GM10266 (cell line): ENCODE measurements around the gene CDO1.

Source experiments
- DNase-seq: peaks from one replicate; pipeline ENCODE4 v3.0.0; 2012; ENCODE audit errors: extremely low spot score
- TF ChIP-seq, protein P1 (sequence below): IDR thresholded peaks from 2 replicates; pipeline ENCODE4 v1.5.1; 2012; ENCODE audit warnings: mild to moderate bottlenecking, low read depth; ENCODE audit not compliant: control insufficient read depth, insufficient read depth; ENCODE audit errors: missing control alignments

CDO1 gene

DNA sequence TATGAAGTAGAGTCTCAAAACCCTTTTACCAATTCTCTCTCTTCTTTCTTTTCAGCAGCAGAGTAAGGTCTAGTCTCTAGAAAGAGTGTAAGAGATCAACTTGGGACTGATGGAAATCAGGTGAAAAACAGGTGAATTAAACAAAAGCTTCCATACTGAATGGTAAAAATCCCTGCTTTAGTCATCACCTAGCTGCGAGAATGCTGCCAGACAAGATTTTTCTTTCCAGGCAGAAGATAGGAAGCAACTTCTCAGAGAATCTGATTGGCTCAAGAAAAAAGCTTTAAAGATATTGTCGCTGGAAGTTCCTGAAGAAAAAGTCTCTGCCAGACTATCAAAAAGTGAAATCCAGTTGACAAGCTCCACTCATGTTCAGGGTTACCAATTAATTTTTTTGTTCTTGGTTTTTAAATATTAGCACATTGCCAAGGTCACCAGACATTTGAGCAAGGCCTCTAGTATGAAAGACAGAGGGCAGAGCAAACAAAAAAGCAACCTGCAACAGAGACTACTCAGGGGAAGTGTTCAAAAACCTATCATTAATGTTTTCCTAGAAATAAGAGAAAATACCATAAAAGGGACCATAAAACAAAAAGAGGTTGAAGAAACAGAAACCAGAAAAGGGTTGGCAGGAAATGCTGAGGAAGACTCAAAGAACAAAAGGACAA, 9.3 kb downstream of the CDO1 start:
- TF ChIP-seq, protein P1, sequence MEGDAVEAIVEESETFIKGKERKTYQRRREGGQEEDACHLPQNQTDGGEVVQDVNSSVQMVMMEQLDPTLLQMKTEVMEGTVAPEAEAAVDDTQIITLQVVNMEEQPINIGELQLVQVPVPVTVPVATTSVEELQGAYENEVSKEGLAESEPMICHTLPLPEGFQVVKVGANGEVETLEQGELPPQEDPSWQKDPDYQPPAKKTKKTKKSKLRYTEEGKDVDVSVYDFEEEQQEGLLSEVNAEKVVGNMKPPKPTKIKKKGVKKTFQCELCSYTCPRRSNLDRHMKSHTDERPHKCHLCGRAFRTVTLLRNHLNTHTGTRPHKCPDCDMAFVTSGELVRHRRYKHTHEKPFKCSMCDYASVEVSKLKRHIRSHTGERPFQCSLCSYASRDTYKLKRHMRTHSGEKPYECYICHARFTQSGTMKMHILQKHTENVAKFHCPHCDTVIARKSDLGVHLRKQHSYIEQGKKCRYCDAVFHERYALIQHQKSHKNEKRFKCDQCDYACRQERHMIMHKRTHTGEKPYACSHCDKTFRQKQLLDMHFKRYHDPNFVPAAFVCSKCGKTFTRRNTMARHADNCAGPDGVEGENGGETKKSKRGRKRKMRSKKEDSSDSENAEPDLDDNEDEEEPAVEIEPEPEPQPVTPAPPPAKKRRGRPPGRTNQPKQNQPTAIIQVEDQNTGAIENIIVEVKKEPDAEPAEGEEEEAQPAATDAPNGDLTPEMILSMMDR: no peak
- no peak for DNase-seq

DNA sequence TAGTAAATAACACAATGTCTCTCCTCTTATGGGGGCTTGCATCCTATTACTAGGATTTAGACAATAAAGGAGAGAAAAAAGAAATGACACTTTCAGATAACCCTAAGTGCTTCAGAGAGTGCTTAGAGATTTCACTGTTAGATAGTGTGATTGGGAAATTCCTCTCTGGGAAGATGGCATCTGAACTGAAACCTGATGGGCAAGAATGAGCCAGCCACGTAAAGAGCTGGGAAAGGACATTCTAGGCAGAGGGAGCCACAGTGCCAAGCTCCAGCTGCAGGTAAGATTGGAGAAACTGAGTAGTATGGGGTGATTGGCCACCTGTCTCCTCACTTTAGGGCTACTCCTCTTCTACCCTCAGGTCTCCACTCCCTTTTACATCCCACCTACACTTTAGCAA, 14.5 kb downstream of the CDO1 start:
- TF ChIP-seq, protein P1: no peak
- no peak for DNase-seq

DNA sequence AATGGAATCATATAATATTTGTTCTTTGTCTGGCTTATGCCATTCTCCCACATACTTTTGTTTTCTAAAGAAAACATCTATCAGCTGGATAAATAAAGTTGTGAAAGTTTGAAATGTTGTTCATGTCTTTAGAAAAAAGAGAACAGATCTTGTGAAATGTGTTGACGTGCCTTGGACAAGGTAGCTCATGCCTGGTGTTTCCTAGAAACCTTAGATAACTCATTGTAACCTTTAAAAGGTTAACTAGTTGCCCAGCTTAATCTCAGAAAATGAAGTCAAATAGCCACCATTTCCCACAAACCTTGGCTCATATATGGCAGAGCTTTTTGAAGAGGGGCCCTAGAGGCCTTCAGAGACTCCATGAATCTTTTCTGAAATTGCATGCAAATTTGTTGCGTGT, 15.3 kb downstream of the CDO1 start:
- TF ChIP-seq, protein P1: no peak
- no peak for DNase-seq

DNA sequence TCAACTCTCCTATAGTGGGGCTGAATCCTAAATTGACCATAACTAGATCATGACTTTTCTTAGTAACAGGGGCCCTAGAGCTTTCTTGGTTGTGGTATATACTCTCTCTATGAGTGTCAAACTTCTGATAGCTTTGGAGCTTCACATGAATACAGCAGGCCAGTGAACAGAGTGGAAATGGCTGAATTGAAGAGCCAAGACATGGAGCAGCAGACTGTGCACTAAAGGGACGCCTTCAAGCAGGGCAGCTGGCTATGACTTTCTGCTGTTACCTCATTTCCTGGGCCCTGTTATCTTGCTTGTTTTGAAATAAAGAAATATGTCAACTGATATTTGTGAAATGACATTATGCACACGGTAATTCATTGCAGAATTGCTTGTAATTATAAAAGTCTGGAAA, 16.4 kb downstream of the CDO1 start:
- TF ChIP-seq, protein P1: no peak
- DNase-seq: no peak

DNA sequence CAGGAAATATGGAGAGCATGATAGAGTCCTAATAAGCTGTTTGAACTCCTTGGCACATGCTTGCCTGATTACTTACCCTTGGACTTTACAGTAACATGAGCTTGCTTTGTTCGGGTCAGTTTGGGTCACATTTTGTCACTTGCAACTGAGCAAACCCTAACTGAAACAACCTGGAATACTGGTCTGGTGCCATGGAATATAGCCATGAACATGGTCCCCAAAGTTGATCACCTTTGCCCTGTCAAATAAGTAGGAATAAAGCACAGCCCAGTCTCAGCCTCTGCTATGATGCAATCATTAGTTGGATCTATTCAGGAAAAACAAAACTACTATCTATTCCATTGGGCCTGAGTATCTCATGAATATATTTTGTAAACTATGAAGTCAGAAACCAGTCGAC, 18.2 kb downstream of the CDO1 start:
- no peak for DNase-seq
- TF ChIP-seq, protein P1: no peak

DNA sequence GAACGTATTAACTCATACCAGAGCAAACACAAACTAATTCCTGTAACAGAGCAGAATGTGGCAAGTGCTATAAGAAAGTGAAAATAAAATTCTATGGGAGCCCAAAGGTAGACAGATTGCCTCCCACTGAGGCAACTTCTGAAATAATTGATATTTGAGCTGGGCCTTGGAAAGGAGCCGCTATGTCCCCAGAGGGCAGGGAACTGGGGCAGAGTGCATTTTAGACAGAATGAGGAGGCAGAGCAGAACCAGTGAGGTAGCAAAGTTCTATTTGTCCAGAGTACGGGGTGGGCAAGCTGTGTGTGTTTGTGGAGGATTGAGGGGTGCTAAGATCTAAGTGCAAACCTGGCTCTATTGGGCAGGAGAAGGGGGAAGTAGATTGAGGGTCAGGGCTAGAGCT, 19.8 kb downstream of the CDO1 start:
- DNase-seq: no peak
- TF ChIP-seq, protein P1: no peak

DNA sequence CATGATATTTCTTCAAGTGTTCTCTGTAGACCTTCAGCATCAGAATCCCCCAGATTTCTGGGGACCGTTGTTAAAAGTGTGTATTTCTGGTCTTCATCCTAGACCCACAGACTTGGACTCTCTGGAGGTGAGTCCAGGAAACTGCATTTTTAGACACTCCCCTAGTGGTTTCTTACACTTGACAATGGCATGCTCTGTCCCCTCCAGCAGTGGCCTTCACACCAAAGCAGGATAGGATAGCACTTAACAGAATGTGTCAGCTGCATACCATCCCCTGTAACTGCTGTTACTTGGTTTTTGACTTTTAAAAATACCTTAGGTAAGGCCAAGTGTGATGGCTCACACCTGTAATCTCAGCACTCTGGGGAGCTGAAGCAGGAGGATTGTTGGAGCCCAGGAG, 20.8 kb downstream of the CDO1 start:
- no peak for DNase-seq

More for the DNA sequence above, 20.8 kb downstream of the CDO1 start:
- TF ChIP-seq, protein P1: no peak
